ENCODE measurements around the gene TLCD2.

DNA sequence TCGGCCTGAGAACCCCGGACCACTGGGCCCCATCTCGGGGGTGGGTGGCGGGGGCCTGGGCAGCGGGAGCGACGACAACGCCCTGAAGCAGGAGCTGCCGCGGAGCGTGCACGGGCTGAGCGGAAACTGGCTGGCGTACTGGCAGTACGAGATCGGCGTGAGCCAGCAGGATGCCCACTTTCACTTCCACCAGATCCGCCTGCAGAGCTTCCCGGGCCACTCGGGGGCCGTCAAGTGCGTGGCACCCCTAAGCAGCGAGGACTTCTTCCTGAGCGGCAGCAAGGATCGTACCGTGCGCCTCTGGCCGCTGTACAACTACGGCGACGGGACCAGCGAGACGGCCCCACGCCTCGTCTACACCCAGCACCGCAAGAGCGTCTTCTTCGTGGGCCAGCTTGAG lies 23.6 kb upstream of the TLCD2 start:
- TF ChIP-seq POLR2A (IDR thresholded peaks at IDR 0.05) (no peak), CTCF (IDR thresholded peaks at IDR 0.05) (no peak)

Data from heart left ventricle (tissue), 13 donors.